GM12874 (cell line): ENCODE data around the gene GFOD1.

ENCODE experiments used
- CTCF ChIP-seq: IDR thresholded peaks from 2 replicates; pipeline ENCODE4 v1.5.1; 2011; ENCODE audit warnings: low read depth, mild to moderate bottlenecking, control low read depth, low read length, moderate library complexity; ENCODE audit not compliant: insufficient read depth

The GFOD1 gene

GRCh38 chr6:13339863-13340630, 147.4 kb downstream of the GFOD1 start:
- no peak for TF ChIP-seq CTCF

- no peak for TF ChIP-seq CTCF
Observed at GRCh38 chr6:13338038-13338437, 149.4 kb downstream of the GFOD1 start.

- peak; percentile 85 for TF ChIP-seq CTCF
Observed at GRCh38 chr6:13336553-13336952, 150.8 kb downstream of the GFOD1 start.

GRCh38 chr6:13334953-13335352, 152.4 kb downstream of the GFOD1 start:
- no peak for TF ChIP-seq CTCF

- no peak for TF ChIP-seq CTCF
Observed at GRCh38 chr6:13332349-13332706, 155.1 kb downstream of the GFOD1 start.

- peak; percentile 37 for TF ChIP-seq CTCF
Observed at GRCh38 chr6:13331516-13332348, 155.7 kb downstream of the GFOD1 start.

- TF ChIP-seq CTCF, result no peak
Observed at GRCh38 chr6:13328875-13329183, 158.6 kb downstream of the GFOD1 start.
